SK-N-SH (cell line): Measurements from ENCODE around the gene MCF2L2. TPM values are rescaled to one million over a fixed set of nuclear protein-coding genes. Genes with fewer than 3 reads are reported as not detected.

ENCODE experiments used
- CTCF ChIA-PET: fragments of 300-600, 350-600 bp; formaldehyde crosslinking; extraction: SDS; loops from one replicate; lab custom pipeline; 2021; lab: Yijun Ruan, JAX
- POLR2A ChIA-PET: fragments of 350-600 bp; sonication (Branson Sonifier 250); formaldehyde crosslinking; extraction: SDS; loops from one replicate; lab custom pipeline; 2020; ENCODE audit warnings: antibody characterized with exemption, inconsistent platforms; lab: Yijun Ruan, JAX
- DNase-seq: peaks from one replicate; pipeline ENCODE4 v3.0.0; 2012
- H2AFZ ChIP-seq: fragments of 200-600 bp; sonication (generic); 2 replicates; pipeline ENCODE4 v1.8.1; 2016; ENCODE audit warnings: antibody characterized with exemption, mild to moderate bottlenecking, low read depth
- H3F3A ChIP-seq: fragments of 200-600 bp; sonication (generic); replicated peaks from 2 replicates; pipeline ENCODE3; 2016; ENCODE audit warnings: antibody characterized with exemption, mild to moderate bottlenecking; ENCODE audit not compliant: insufficient read depth
- H3K27ac ChIP-seq, 2 experiments: fragments of 200-500 bp in 1 of 2; fragments of 200-600 bp in 1 of 2; sonication (Bioruptor generic) in 1 of 2; sonication (generic), shearing (Covaris generic) in 1 of 2; 2 replicates each; pipeline versions ENCODE4 v1.5.1 to v1.6.1; 2014 to 2016; ENCODE audit warnings: low read depth in 2 of 2, inconsistent platforms in 1 of 2, low read length in 1 of 2, mild to moderate bottlenecking in 1 of 2, mixed read lengths in 1 of 2
- H3K27me3 ChIP-seq: fragments of 200-600 bp; sonication (generic), shearing (Covaris generic); 2 replicates; pipeline ENCODE4 v1.6.1; 2016; ENCODE audit warnings: mixed run types; ENCODE audit not compliant: insufficient read depth
- H3K36me3 ChIP-seq, 2 experiments: fragments of 200-500 bp in 1 of 2; fragments of 200-600 bp in 1 of 2; sonication (Bioruptor generic) in 1 of 2; sonication (generic) in 1 of 2; replicated peaks in 1 of 2; 2 replicates each; pipeline versions ENCODE3 to v1.5.1; 2014 to 2016; ENCODE audit warnings: low read length in 1 of 2, mild to moderate bottlenecking in 1 of 2; ENCODE audit not compliant: insufficient read depth in 2 of 2, control insufficient read depth in 1 of 2
- H3K4me1 ChIP-seq, 2 experiments: fragments of 200-500 bp in 1 of 2; fragments of 200-600 bp in 1 of 2; sonication (Bioruptor generic) in 1 of 2; sonication (generic), shearing (Covaris generic) in 1 of 2; 2 replicates each; pipeline versions ENCODE4 v1.5.1 to v1.6.1; 2014 to 2016; ENCODE audit warnings: low read depth in 1 of 2, low read length in 1 of 2, mixed run types in 1 of 2; ENCODE audit not compliant: insufficient read depth in 2 of 2, control insufficient read depth in 1 of 2
- H3K4me2 ChIP-seq: fragments of 200-600 bp; sonication (generic), shearing (Covaris generic); 2 replicates; pipeline ENCODE4 v1.6.1; 2017; ENCODE audit warnings: mixed run types
- H3K4me3 ChIP-seq, 2 experiments: fragments of 200-500 bp in 1 of 2; fragments of 200-600 bp in 1 of 2; sonication (Bioruptor generic) in 1 of 2; sonication (generic), shearing (Covaris generic) in 1 of 2; 2 replicates each; pipeline versions ENCODE4 v1.5.1 to v1.8.1; 2014 to 2016; ENCODE audit warnings: low read depth in 2 of 2, inconsistent platforms in 1 of 2, low read length in 1 of 2, mild to moderate bottlenecking in 1 of 2, mixed read lengths in 1 of 2, moderate library complexity in 1 of 2
- H3K79me2 ChIP-seq: fragments of 200-600 bp; sonication (generic); 2 replicates; pipeline ENCODE4 v1.8.1; 2017; ENCODE audit warnings: mild to moderate bottlenecking; ENCODE audit not compliant: insufficient read depth
- H3K9ac ChIP-seq: fragments of 200-600 bp; sonication (generic); 2 replicates; pipeline ENCODE4 v1.6.1; 2017; ENCODE audit warnings: mixed run types
- H3K9me2 ChIP-seq: fragments of 200-600 bp; sonication (generic); 2 replicates; pipeline ENCODE4 v1.6.1; 2017; ENCODE audit warnings: mixed run types
- H3K9me3 ChIP-seq: fragments of 200-600 bp; sonication (generic); 2 replicates; pipeline ENCODE4 v1.6.1; 2017; ENCODE audit warnings: mixed run types, mild to moderate bottlenecking, moderate library complexity
- H4K20me1 ChIP-seq: fragments of 200-600 bp; sonication (generic); 2 replicates; pipeline ENCODE4 v1.6.1; 2017; ENCODE audit warnings: mild to moderate bottlenecking, mixed run types; ENCODE audit not compliant: insufficient read depth
- CHD2 ChIP-seq: fragments of 150-350 bp; IDR thresholded peaks from 2 replicates; pipeline ENCODE4 v1.6.1; 2018; ENCODE audit warnings: low read length; ENCODE audit not compliant: partially characterized antibody
- FOSL2 ChIP-seq: IDR thresholded peaks from 2 replicates; pipeline ENCODE4 v1.4.0; 2012; ENCODE audit warnings: low read depth, mild to moderate bottlenecking, moderate library complexity, borderline replicate concordance
- FOXM1 ChIP-seq: IDR thresholded peaks from 2 replicates; pipeline ENCODE4 v1.4.0; 2012; ENCODE audit warnings: low read depth, mild to moderate bottlenecking
- MXI1 ChIP-seq: IDR thresholded peaks from 2 replicates; pipeline ENCODE4 v1.6.1; 2012; ENCODE audit warnings: mild to moderate bottlenecking, low read depth, low read length, improper control_type of control experiment
- NFIC ChIP-seq: IDR thresholded peaks from 2 replicates; pipeline ENCODE4 v1.4.0; 2012; ENCODE audit warnings: borderline replicate concordance
- NRF1 ChIP-seq: IDR thresholded peaks from 2 replicates; pipeline ENCODE4 v1.6.1; 2012; ENCODE audit warnings: low read depth, mild to moderate bottlenecking, low read length
- POLR2AphosphoS5 ChIP-seq: IDR thresholded peaks from 2 replicates; pipeline ENCODE4 v1.6.1; 2012; ENCODE audit warnings: low read depth, low read length
- RFX5 ChIP-seq: IDR thresholded peaks from 2 replicates; pipeline ENCODE4 v1.6.1; 2012; ENCODE audit warnings: mild to moderate bottlenecking, improper control_type of control experiment, low read length
- RXRA ChIP-seq: IDR thresholded peaks from 2 replicates; pipeline ENCODE4 v1.4.0; 2012; ENCODE audit warnings: low read depth, mild to moderate bottlenecking, borderline replicate concordance
- SMC3 ChIP-seq: IDR thresholded peaks from 2 replicates; pipeline ENCODE4 v1.6.1; 2012; ENCODE audit warnings: low read depth, low read length, improper control_type of control experiment
- TAF1 ChIP-seq: IDR thresholded peaks from 2 replicates; pipeline ENCODE4 v1.6.1; 2012; ENCODE audit warnings: low read depth, mild to moderate bottlenecking, low read length, moderate library complexity, borderline replicate concordance
- YY1 ChIP-seq: IDR thresholded peaks from 2 replicates; pipeline ENCODE4 v1.4.0; 2012; ENCODE audit warnings: low read depth, mild to moderate bottlenecking
- WGBS: methylation state at CpG from one replicate; pipeline ENCODE4 v1.1.6; 2017; ENCODE audit warnings: low lambda C conversion rate; 5-methylcytosine and 5-hydroxymethylcytosine counted together
- polyA plus RNA-seq, 3 experiments: library from polyadenylated mRNA; depleted of rRNA; stranded (reverse); fragments of >200 nt; gene quantifications; 2 replicates each; pipeline ENCODE4 v1.2.3, GENCODE V29; 2012
- TF ChIP-seq, protein P1 (sequence below): IDR thresholded peaks from 2 replicates; pipeline ENCODE4; 2012
- TF ChIP-seq, protein P2 (sequence below): IDR thresholded peaks from 2 replicates; pipeline ENCODE4 v1.6.1; 2012; ENCODE audit warnings: mild to moderate bottlenecking, low read depth, low read length, moderate library complexity
- TF ChIP-seq, protein P3 (sequence below): fragments of 200-600 bp; sonication (generic); IDR thresholded peaks from 2 replicates; pipeline ENCODE4 v1.6.1; 2017; ENCODE audit warnings: antibody characterized with exemption, mild to moderate bottlenecking, moderate library complexity

The MCF2L2 gene
- polyA plus RNA-seq, 1 of the 3 experiments (the other 2 are of a cell fraction) = 0.56 TPM

DNA sequence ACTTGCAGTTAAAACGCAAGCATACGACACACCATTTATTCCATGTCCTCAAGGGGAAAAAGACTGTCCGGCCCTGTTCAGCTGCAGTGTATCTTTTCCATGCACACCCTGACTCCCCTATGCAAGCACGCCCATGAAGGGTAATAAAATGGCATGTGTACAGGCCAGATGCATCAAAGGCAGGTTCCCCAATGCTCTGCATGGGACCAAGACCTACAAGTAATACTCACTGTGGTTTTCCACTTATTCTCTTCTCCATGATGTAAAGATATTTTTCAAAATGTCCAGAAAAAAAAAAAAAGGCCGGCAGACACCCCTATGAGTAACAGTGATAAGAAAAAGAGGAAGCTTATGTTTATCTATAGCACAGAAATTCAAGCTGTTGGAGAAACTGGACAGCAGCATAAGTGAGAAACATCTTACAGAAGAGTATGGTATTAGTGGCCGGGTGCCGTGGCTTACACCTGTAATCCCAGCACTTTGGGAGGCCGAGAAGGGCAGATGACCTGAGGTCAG is 70.8 kb downstream of the MCF2L2 start:
- CTCF ChIA-PET = interaction anchor here (2.0 kb wide), 1 partner anchor 173 kb away, joined by 7 read pairs; no protein-coding TSS in a partner anchor
- WGBS = 81% methylated on average over 8 of the region's 8 CpGs
- no peak overlapping the region for H3K4me2 ChIP-seq
- DNase-seq = no peak
- H3K9me3 ChIP-seq = no peaks in the 10 kb centered on the region
- no peak overlapping the region for H3K4me3 ChIP-seq
- H3K9ac ChIP-seq = no peak overlapping the region
- H4K20me1 ChIP-seq = no peaks in the 10 kb centered on the region
- H3K79me2 ChIP-seq = no peaks in the 10 kb centered on the region
- H3F3A ChIP-seq = no peaks in the 10 kb centered on the region
- no peaks in the 10 kb centered on the region for H3K27me3 ChIP-seq
- no peaks in the 10 kb centered on the region for H3K4me1 ChIP-seq
- POLR2A ChIA-PET = no interaction called here
- TF ChIP-seq, protein P1, sequence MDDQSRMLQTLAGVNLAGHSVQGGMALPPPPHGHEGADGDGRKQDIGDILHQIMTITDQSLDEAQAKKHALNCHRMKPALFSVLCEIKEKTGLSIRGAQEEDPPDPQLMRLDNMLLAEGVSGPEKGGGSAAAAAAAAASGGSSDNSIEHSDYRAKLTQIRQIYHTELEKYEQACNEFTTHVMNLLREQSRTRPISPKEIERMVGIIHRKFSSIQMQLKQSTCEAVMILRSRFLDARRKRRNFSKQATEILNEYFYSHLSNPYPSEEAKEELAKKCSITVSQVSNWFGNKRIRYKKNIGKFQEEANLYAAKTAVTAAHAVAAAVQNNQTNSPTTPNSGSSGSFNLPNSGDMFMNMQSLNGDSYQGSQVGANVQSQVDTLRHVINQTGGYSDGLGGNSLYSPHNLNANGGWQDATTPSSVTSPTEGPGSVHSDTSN = no peak
- TF ChIP-seq, protein P2, sequence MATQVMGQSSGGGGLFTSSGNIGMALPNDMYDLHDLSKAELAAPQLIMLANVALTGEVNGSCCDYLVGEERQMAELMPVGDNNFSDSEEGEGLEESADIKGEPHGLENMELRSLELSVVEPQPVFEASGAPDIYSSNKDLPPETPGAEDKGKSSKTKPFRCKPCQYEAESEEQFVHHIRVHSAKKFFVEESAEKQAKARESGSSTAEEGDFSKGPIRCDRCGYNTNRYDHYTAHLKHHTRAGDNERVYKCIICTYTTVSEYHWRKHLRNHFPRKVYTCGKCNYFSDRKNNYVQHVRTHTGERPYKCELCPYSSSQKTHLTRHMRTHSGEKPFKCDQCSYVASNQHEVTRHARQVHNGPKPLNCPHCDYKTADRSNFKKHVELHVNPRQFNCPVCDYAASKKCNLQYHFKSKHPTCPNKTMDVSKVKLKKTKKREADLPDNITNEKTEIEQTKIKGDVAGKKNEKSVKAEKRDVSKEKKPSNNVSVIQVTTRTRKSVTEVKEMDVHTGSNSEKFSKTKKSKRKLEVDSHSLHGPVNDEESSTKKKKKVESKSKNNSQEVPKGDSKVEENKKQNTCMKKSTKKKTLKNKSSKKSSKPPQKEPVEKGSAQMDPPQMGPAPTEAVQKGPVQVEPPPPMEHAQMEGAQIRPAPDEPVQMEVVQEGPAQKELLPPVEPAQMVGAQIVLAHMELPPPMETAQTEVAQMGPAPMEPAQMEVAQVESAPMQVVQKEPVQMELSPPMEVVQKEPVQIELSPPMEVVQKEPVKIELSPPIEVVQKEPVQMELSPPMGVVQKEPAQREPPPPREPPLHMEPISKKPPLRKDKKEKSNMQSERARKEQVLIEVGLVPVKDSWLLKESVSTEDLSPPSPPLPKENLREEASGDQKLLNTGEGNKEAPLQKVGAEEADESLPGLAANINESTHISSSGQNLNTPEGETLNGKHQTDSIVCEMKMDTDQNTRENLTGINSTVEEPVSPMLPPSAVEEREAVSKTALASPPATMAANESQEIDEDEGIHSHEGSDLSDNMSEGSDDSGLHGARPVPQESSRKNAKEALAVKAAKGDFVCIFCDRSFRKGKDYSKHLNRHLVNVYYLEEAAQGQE = no peak
- TF ChIP-seq MXI1 (no peak), FOXM1 (no peak), TAF1 (no peak), RFX5 (no peak), NFIC (no peak)
- H3K36me3 ChIP-seq = no peaks in the 10 kb centered on the region
- no peak overlapping the region for H3K27ac ChIP-seq
- H2AFZ ChIP-seq = no peak overlapping the region
- H3K9me2 ChIP-seq = no peaks in the 10 kb centered on the region

DNA sequence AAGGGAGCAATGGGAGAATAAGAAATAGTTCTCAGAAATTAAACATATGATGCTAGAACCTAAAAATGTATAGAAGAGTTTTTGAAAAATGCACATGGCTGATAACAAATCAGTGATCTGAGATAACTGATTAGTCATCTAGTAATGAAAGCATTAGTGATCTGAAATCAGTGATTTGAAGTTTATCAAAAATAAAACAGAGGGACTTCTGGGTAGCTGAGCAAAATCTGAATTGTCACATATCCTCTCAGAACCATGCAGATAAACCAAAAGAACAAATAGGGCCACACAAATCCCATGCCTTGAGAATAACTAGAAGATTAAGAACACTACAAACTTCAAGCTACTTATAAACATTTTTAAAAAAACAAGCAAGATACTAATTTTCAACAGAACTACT is 71.5 kb downstream of the MCF2L2 start:
- DNase-seq = no peak
- H3K9me3 ChIP-seq = no peaks in the 10 kb centered on the region
- H3K27ac ChIP-seq = no peak overlapping the region
- no peaks in the 10 kb centered on the region for H3K27me3 ChIP-seq
- H4K20me1 ChIP-seq = no peaks in the 10 kb centered on the region
- POLR2A ChIA-PET = no interaction called here
- H3K9ac ChIP-seq = no peak overlapping the region
- H3K4me1 ChIP-seq = no peaks in the 10 kb centered on the region
- no peaks in the 10 kb centered on the region for H3K36me3 ChIP-seq
- no peak overlapping the region for H3K4me2 ChIP-seq
- CTCF ChIA-PET = interaction anchor here (2.0 kb wide), 1 partner anchor 173 kb away, joined by 7 read pairs; no protein-coding TSS in a partner anchor
- no peaks in the 10 kb centered on the region for H3K79me2 ChIP-seq
- no peaks in the 10 kb centered on the region for H3F3A ChIP-seq
- no peak overlapping the region for H2AFZ ChIP-seq
- no peak overlapping the region for H3K4me3 ChIP-seq
- no peaks in the 10 kb centered on the region for H3K9me2 ChIP-seq
- TF ChIP-seq, protein P2 = no peak
- no peak for TF ChIP-seq POLR2AphosphoS5
- TF ChIP-seq, protein P1 = no peak
- no peak for TF ChIP-seq SMC3
- no peak for TF ChIP-seq CHD2
- no peak for TF ChIP-seq RXRA
- TF ChIP-seq TAF1 = no peak
- TF ChIP-seq NFIC = no peak
- TF ChIP-seq, protein P3, sequence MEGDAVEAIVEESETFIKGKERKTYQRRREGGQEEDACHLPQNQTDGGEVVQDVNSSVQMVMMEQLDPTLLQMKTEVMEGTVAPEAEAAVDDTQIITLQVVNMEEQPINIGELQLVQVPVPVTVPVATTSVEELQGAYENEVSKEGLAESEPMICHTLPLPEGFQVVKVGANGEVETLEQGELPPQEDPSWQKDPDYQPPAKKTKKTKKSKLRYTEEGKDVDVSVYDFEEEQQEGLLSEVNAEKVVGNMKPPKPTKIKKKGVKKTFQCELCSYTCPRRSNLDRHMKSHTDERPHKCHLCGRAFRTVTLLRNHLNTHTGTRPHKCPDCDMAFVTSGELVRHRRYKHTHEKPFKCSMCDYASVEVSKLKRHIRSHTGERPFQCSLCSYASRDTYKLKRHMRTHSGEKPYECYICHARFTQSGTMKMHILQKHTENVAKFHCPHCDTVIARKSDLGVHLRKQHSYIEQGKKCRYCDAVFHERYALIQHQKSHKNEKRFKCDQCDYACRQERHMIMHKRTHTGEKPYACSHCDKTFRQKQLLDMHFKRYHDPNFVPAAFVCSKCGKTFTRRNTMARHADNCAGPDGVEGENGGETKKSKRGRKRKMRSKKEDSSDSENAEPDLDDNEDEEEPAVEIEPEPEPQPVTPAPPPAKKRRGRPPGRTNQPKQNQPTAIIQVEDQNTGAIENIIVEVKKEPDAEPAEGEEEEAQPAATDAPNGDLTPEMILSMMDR = no peak
- no peak for TF ChIP-seq NRF1
- TF ChIP-seq FOSL2 = no peak
- no peak for TF ChIP-seq YY1
